ENCODE measurements around the gene PDE4D.

GRCh38 chr5:59275510-59276324, 617.8 kb downstream of the PDE4D start:
- TF ChIP-seq, protein P1, sequence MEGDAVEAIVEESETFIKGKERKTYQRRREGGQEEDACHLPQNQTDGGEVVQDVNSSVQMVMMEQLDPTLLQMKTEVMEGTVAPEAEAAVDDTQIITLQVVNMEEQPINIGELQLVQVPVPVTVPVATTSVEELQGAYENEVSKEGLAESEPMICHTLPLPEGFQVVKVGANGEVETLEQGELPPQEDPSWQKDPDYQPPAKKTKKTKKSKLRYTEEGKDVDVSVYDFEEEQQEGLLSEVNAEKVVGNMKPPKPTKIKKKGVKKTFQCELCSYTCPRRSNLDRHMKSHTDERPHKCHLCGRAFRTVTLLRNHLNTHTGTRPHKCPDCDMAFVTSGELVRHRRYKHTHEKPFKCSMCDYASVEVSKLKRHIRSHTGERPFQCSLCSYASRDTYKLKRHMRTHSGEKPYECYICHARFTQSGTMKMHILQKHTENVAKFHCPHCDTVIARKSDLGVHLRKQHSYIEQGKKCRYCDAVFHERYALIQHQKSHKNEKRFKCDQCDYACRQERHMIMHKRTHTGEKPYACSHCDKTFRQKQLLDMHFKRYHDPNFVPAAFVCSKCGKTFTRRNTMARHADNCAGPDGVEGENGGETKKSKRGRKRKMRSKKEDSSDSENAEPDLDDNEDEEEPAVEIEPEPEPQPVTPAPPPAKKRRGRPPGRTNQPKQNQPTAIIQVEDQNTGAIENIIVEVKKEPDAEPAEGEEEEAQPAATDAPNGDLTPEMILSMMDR (IDR thresholded peaks at IDR 0.05; ENCODE audit: extremely low read depth in 1 of 2, insufficient read depth in 1 of 2, low read depth in 1 of 2, low read length in 2 of 2), result no peak
- TF ChIP-seq POLR2A (IDR thresholded peaks at IDR 0.05; ENCODE audit: low read depth, low read length) (peak; percentile 5), GATA2 (IDR thresholded peaks at IDR 0.05; ENCODE audit: insufficient read depth, insufficient read length, low read depth, low read length) (no peak), POLR2AphosphoS5 (IDR thresholded peaks at IDR 0.05; ENCODE audit: insufficient read depth, low read depth, low read length) (no peak), EZH2 (IDR thresholded peaks at IDR 0.05; ENCODE audit: borderline replicate concordance, low read depth, low read length, severe bottlenecking) (no peak)

Data from endothelial cell of umbilical vein (primary cell).